ENCODE data around the gene ATL3. TPM values are rescaled to one million over a fixed set of nuclear protein-coding genes. Genes with fewer than 3 reads are reported as not detected.
"Not testable (repeated sequence)": the region's sequence is repeated elsewhere in the genome, so short reads cannot be mapped to it uniquely, and the experiment has no call there.

Gene ATL3
- total RNA-seq, 1 experiment from 2014 or later: 51.0 TPM

DNA sequence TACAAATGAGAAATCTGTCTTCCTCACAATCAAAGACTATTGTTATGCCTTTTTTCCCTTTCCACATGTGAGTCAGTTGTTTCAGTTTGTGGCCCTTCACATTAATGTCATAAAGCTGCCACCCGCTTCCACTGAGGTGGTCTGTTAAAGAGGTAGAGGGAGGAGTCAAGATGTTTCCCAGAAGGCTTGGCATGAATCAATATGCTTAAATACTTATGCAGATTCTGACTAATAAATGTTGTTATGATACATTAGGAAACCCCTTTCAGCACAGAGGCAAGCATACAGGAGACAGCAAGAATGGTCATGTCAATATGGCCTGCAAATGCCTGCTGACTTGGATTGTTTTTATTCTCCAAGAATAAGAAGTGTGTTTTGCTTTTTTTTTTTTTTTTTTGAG, 16.7 kb upstream of the ATL3 start:
- Histone ChIP-seq H3F3A (ENCODE audit: low read length, unreplicated experiment) (no peaks in the 10 kb centered on the region), H2AFZ (ENCODE audit: low read length) (no peak overlapping the region), H3K79me2 (ENCODE audit: low read length) (peaks cover 97% of the 10 kb centered on the region), H3K27me3 (ENCODE audit: low read length) (no peaks in the 10 kb centered on the region), H3K27ac (ENCODE audit: low read length) (no peak overlapping the region), H3K9me3 (ENCODE audit: low read length) (no peaks in the 10 kb centered on the region), H3K4me3 (ENCODE audit: low read length) (no peak overlapping the region), H3K4me2 (ENCODE audit: low read length) (no peak overlapping the region), H3K4me1 (ENCODE audit: insufficient read depth, low read length) (peaks cover 8% of the 10 kb centered on the region), H3K9me2 (replicated peaks; ENCODE audit: low read length) (no peaks in the 10 kb centered on the region), H4K20me1 (ENCODE audit: low read length) (peaks cover 23% of the 10 kb centered on the region; the same call in 1 of the 2 replicates), H3K36me3 (ENCODE audit: low read depth, low read length) (no peaks in the 10 kb centered on the region), H3K9ac (ENCODE audit: low read length) (no peak overlapping the region)
- no peak for DNase-seq
- TF ChIP-seq EZH2 (IDR thresholded peaks at IDR 0.05; ENCODE audit: low read length, unreplicated experiment) (no peak), EZH2phosphoT487 (IDR thresholded peaks at IDR 0.05; ENCODE audit: borderline replicate concordance, low read length) (no peak)
- TF ChIP-seq, protein P1, sequence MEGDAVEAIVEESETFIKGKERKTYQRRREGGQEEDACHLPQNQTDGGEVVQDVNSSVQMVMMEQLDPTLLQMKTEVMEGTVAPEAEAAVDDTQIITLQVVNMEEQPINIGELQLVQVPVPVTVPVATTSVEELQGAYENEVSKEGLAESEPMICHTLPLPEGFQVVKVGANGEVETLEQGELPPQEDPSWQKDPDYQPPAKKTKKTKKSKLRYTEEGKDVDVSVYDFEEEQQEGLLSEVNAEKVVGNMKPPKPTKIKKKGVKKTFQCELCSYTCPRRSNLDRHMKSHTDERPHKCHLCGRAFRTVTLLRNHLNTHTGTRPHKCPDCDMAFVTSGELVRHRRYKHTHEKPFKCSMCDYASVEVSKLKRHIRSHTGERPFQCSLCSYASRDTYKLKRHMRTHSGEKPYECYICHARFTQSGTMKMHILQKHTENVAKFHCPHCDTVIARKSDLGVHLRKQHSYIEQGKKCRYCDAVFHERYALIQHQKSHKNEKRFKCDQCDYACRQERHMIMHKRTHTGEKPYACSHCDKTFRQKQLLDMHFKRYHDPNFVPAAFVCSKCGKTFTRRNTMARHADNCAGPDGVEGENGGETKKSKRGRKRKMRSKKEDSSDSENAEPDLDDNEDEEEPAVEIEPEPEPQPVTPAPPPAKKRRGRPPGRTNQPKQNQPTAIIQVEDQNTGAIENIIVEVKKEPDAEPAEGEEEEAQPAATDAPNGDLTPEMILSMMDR (conservative IDR thresholded peaks at IDR 0.05; ENCODE audit: low read depth, low read length): no peak
- POLR2A ChIA-PET (ENCODE audit: unreplicated experiment): no interaction called here
- no peak for ATAC-seq
- no TSS peak for BruUV-seq (replicated peaks)
- intact Hi-C loops (cut with micrococcal nuclease): no loop called here
- CTCF ChIA-PET: no interaction called here

DNA sequence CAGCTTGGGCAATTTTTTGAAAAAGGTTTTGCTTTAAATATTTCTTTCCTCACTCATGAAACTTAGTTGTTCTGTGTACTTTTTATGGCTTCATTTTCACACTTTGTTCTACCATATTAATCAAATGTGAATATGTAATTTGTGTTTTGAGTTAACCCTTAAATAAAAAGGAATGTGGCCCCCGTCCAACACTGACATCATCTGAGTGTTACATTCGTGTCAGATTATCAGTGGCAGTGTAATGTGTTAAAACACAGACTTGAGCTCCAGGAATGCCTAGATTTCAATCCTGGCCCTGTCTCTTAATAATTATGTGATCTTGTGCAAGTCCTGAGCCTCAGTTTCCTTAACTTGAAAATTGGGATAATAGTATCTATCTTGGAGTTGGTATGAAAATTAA, 15.8 kb upstream of the ATL3 start:
- intact Hi-C loops (cut with micrococcal nuclease): no loop called here
- Histone ChIP-seq H3K9me3 (ENCODE audit: low read length) (no peaks in the 10 kb centered on the region), H3K79me2 (ENCODE audit: low read length) (peaks cover 99% of the 10 kb centered on the region), H4K20me1 (ENCODE audit: low read length) (peaks cover 26% of the 10 kb centered on the region), H3K4me3 (ENCODE audit: low read length) (no peak overlapping the region), H3K4me1 (ENCODE audit: insufficient read depth, low read length) (peaks cover 8% of the 10 kb centered on the region), H2AFZ (ENCODE audit: low read length) (no peak overlapping the region), H3K4me2 (ENCODE audit: low read length) (no peak overlapping the region), H3K36me3 (ENCODE audit: low read depth, low read length) (no peaks in the 10 kb centered on the region), H3K27ac (ENCODE audit: low read length) (no peak overlapping the region), H3K9ac (ENCODE audit: low read length) (no peak overlapping the region), H3F3A (ENCODE audit: low read length, unreplicated experiment) (no peaks in the 10 kb centered on the region), H3K27me3 (ENCODE audit: low read length) (no peaks in the 10 kb centered on the region), H3K9me2 (replicated peaks; ENCODE audit: low read length) (no peaks in the 10 kb centered on the region)
- no peak for DNase-seq
- POLR2A ChIA-PET (ENCODE audit: unreplicated experiment): no interaction called here
- TF ChIP-seq EZH2phosphoT487 (IDR thresholded peaks at IDR 0.05; ENCODE audit: borderline replicate concordance, low read length) (no peak), EZH2 (IDR thresholded peaks at IDR 0.05; ENCODE audit: low read length, unreplicated experiment) (no peak)
- TF ChIP-seq, protein P1 (conservative IDR thresholded peaks at IDR 0.05; ENCODE audit: low read depth, low read length): no peak
- CTCF ChIA-PET: no interaction called here
- no TSS peak for BruUV-seq (replicated peaks)
- no peak for ATAC-seq

DNA sequence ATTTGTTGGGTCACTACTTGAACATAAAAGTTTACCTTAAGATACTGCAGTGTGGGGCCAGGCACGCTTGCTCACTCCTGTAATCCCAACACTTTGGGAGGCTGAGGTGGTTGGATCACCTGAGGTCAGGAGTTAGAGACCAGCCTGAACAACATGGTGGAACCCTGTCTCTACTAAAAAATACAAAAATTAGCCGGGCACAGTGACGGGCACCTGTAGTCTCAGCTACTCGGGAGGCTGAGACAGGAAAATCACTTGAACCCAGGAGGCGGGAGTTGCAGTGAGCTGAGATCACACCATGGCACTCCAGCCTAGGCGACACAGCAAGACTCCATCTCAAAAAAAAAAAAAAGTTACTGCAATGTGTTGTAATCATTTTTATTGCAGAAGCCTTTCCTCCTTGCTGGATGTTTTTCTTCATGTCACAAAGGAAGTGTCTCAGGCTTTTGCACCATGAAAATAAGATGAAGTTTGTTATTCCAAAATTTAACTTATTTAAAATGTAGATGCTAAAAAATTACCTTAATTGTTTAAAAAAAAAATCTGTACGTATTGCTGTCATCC, 14.1 kb upstream of the ATL3 start:
- H3K27ac ChIP-seq (ENCODE audit: low read length); H3K27me3 ChIP-seq (ENCODE audit: low read length); intact Hi-C loops (cut with micrococcal nuclease); H3K4me2 ChIP-seq (ENCODE audit: low read length); H3K9me2 ChIP-seq (replicated peaks; ENCODE audit: low read length); CTCF ChIA-PET; H3K4me3 ChIP-seq (ENCODE audit: low read length); H2AFZ ChIP-seq (ENCODE audit: low read length); H3F3A ChIP-seq (ENCODE audit: low read length, unreplicated experiment); POLR2A ChIA-PET (ENCODE audit: unreplicated experiment); H3K9me3 ChIP-seq (ENCODE audit: low read length); DNase-seq; BruUV-seq (replicated peaks); H3K9ac ChIP-seq (ENCODE audit: low read length); H3K36me3 ChIP-seq (ENCODE audit: low read depth, low read length); ATAC-seq: not testable (repeated sequence)
- H3K4me1 ChIP-seq (ENCODE audit: insufficient read depth, low read length): peaks cover 14% of the 10 kb centered on the region
- H3K79me2 ChIP-seq (ENCODE audit: low read length): peaks cover 86% of the 10 kb centered on the region
- peaks cover 19% of the 10 kb centered on the region for H4K20me1 ChIP-seq (ENCODE audit: low read length)
